ENCODE measurements around the gene ITGBL1.

GRCh38 chr13:101486708-101487437 is 34.4 kb downstream of the ITGBL1 start:
- no peak for TF ChIP-seq CTCF (IDR thresholded peaks at IDR 0.05)
- TF ChIP-seq POLR2A (IDR thresholded peaks at IDR 0.05) = no peak

Data from lower leg skin (tissue), 3 donors.